Hindlimb muscle (tissue), 1 donor: ENCODE data around the gene ITGB5. TPM values are rescaled to one million over a fixed set of nuclear protein-coding genes. Genes with fewer than 3 reads are reported as not detected.
"Not testable (repeated sequence)": the region's sequence is repeated elsewhere in the genome, so short reads cannot be mapped to it uniquely, and the experiment has no call there.

Experiments
- DNase-seq: peaks from one replicate; pipeline ENCODE4 v3.0.0-alpha.2; 2013
- polyA plus RNA-seq: library from polyadenylated mRNA; unstranded; fragments of 120-200 nt; gene quantifications from one replicate; pipeline ENCODE4 v1.2.1, GENCODE V29; 2013; ENCODE audit not compliant: insufficient read length

Gene ITGB5
- polyA plus RNA-seq, 1 donor, result 29.7 TPM

DNA sequence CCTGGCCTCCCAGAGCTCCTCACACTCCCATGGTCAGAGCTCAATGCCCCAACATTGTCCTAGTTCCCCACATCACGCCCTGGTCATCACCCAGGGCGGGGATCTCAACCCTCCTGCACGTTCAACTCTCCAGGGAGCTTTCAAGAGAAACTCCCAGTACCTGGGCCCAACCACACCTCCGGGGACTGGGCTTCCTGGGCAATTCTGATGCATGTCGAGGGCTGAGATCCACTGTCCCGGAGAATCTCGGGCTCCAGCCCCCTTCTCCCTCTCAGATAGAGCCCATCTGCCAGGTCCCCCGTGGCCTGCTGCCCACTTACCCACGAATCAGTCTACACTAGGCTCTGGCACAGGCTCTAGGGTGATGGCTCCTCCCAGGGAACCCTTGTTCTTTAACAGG lies 117.7 kb downstream of the ITGB5 start:
- DNase-seq, result no peak

GRCh38 chr3:124768812-124769211 lies 118.4 kb downstream of the ITGB5 start:
- DNase-seq, result no peak

GRCh38 chr3:124767691-124768090 lies 119.5 kb downstream of the ITGB5 start:
- no peak for DNase-seq

DNA sequence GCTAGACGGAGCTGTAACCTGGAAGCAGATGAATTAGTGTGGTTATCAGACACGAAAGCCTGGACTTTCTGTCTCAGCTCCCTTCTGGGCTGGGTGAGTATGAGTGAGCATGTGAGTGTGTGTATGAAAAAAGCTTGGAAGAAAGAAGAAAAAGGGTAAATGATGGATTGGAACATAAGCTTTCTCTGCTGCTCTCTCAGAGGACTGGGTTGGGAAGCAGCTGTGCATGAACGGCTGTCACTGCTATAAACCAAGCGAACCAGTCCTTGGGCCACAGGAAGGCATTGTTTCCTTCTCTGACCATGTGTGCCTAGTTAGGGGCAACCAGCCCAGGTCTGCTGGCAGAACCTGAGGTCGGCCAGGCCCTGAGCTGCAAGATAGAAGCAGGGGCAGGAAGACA lies 119.9 kb downstream of the ITGB5 start:
- DNase-seq, result no peak

DNA sequence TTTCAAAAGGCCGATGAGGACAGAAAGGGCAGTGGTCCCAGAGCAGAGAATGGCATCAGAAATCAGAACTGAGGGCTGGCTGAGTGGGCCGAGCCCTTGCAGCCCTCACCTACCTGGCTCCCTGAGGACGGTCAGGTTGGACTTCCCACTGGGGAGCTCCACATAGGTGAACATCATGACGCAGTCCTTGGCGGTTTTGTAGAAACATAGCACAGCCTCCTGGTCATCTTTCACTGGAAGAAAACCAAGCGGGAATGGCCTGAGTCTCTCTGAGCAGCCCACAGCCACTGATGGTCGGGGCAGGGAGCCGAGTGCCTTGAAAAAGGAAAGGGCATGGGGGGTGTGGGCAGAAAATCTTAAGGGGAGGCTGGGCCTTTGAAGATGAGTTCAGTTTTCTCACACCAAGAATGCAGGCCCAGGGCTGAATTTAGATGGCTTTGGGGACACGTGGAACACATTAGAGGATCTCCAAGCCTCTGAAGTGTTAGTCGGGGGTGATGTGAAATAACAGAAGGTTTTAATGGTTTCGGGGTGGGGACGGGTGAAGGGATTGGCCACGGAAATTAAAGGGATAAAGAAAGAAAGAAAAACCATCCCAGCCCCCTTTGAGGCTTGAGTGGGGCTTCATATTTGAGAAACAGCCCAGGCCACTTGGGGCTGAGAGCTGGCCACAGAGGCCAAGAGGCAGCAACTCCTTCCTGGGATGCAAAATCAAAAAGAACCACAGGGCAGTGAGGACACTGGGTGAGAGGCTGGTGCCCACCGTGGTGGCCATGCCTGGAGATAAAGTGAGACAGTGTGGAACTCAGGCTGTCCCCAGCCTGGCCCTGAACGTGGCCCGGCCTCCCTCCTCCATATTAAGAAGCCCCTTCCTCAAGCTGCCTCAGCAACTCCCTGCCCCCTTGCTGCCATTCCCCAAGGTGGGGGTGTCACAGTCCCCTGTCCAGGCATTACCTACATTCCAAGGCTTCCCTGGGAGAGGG lies 120.8 kb downstream of the ITGB5 start:
- DNase-seq, result no peak

DNA sequence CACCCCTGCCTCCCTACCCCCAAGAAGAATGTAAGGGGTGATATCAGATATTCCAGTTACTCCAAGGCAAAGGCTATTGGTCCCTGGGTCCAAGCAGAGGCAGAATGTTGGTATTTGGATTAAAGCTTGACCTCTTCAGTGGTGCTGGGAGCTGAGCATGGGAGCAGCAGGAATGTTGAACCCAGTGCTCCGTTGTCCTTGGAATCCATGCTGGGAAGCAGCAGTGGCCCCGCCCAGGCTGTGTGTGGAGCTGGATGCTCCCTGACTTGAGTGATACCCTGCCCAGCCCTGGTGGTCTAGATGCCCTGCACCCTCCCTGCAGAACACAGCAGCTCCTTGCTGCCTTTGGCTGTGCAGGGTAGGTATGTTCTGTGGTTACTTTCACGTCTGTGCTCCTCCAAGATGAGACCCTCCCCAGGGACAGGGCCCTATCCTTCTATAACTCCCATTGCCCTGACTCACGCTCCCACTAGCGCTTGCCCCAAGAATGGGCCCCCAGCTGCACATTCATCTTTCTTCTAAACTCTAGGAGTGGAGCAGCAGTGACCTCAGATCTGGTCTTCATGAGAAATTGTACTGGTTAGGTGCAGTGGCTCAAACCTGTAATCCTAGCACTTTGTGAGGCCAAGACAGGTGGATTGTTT lies 121.8 kb downstream of the ITGB5 start:
- no peak for DNase-seq

- no peak for DNase-seq
Measured at GRCh38 chr3:124764746-124765145, 122.4 kb downstream of the ITGB5 start.

- DNase-seq, result no peak
Measured at GRCh38 chr3:124763644-124764358, 123.4 kb downstream of the ITGB5 start.

DNA sequence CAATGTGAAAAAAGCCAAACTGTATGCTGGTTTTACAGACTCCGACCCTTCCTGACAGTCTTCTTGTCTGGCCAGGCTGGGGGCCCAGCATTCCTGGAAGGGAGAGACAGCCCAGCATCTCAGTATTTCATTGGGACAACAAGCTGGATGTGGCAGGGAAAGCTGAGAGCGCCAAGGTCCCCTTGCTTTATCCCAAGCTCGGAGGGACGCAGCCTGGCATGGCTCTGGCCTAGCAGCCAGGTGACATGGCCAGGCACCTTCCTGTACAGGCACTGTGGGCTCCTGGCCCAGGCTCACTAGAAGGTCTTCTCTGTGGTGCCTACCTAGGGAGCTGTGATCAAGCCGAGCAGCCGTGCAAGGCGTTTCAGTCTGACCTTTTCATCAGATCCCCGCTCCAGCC lies 124.0 kb downstream of the ITGB5 start:
- DNase-seq, result no peak

DNA sequence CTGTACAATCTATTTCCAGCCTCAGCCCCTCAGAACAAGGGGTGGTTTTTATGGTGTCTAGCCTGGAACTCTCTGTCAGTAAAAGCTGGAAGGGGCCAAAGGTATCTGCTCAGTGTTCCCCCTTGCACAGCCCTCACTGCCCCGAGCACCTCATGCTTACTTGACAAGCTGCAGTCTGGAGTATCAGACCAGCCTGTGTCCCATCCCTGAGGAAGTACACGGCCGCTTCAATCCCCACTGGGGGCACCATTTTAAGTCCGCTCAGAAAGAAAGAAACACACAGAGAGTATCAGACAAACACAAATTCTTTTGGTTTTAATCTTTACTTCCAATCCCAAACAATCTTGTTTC lies 124.5 kb downstream of the ITGB5 start:
- DNase-seq, result no peak

DNA sequence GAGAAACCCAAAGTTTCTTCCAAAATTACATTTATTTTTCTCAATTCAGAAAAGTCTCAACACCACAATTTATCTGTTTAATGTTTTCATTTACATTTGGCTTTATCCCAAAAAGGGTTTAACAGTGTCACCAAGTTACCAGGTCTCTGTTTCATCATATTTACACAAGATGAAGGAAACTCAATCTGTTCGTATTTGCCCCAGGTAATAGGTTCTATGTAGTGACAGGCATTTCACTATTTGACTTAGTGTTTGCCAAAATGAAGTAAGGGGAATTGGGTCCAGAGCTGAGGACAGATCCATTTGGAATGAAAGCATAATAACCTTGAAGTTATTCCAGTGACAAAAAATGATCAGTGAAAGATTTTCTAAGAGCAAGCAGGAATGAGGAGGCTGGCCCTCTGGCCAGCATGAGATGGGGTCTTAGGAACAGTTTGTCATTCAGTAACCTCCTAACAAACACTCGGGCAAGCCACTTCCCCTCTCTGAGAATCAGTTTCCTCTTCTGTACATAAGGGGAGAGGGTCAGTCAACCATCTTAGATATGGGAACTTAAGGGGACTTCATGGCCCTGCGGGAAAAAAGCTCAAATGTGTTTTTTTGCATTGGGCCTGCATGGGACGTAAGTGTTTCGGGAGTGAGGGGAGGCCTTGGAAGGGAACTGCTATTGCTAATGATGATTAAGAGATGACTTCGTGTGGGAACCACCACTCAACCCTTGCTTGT lies 125.1 kb downstream of the ITGB5 start:
- DNase-seq, result no peak

GRCh38 chr3:124761250-124761796 lies 125.8 kb downstream of the ITGB5 start:
- peak; percentile 84 for DNase-seq

DNA sequence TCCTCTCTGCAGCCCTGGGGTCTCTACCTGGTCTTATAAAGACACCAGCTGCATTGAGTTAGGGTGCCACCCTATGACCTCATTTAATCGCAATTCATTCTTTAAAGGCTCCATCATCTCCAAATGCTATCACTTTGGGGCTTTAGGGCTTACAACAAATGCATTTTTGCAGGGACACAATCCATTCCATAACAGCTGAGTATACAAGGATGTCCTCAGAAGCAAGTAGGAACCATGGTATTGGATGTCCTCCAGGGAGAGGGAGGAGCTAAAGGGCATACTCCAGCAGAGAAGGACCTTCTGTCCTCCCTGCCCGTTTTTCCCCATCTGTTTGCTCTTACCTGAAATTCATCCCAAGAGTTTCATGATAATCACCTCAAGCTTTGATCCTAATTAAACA lies 126.6 kb downstream of the ITGB5 start:
- DNase-seq, result no peak

- no peak for DNase-seq
Measured at GRCh38 chr3:124759666-124760401, 127.3 kb downstream of the ITGB5 start.

GRCh38 chr3:124758851-124759635 lies 128.1 kb downstream of the ITGB5 start:
- DNase-seq, result no peak

DNA sequence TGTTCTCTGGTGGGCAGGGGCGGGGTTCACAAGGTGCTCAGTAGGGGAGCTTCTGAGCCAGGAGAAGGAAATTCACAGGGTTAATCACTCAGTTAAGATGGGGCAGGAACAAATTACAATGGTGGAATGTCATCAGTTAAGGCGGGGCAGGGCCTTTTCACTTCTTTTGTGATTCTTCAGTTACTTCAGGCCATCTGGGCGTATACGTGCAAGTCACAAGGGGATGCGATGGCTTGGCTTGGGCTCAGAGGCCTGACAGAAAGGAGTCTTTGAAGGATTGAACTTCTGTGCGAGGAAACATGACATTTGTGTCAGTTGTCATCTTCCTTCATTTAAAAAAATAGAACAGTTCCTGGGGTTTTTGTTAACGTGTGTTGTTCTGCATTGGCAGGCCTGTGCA lies 129.2 kb downstream of the ITGB5 start:
- not testable (repeated sequence) for DNase-seq

GRCh38 chr3:124752051-124752450 lies 135.1 kb downstream of the ITGB5 start:
- no peak for DNase-seq

- no peak for DNase-seq
Measured at GRCh38 chr3:124751501-124751900, 135.7 kb downstream of the ITGB5 start.

- not testable (repeated sequence) for DNase-seq
Measured at GRCh38 chr3:124749877-124750276, 137.3 kb downstream of the ITGB5 start.

GRCh38 chr3:124748560-124749198 lies 138.5 kb downstream of the ITGB5 start:
- no peak for DNase-seq
